GM12878 (cell line): Measurements from ENCODE around the gene GNLY.

Experiments
- CTCF ChIP-seq, 3 experiments: IDR thresholded peaks in 2 of 3; conservative IDR thresholded peaks in 1 of 3; 2 replicates each; pipeline ENCODE4 v1.5.1; 2011; ENCODE audit warnings: low read depth in 3 of 3, low read length in 3 of 3, mild to moderate bottlenecking in 3 of 3, control low read depth in 2 of 3, moderate library complexity in 2 of 3, inconsistent platforms in 1 of 3, mixed read lengths in 1 of 3; ENCODE audit not compliant: control insufficient read depth in 2 of 3, insufficient read depth in 1 of 3; ENCODE audit errors: extremely low read depth in 1 of 3
- MAX ChIP-seq: IDR thresholded peaks from 2 replicates; pipeline ENCODE4 v1.6.1; 2012; ENCODE audit warnings: low read depth, low read length, improper control_type of control experiment
- POLR2A ChIP-seq: IDR thresholded peaks from 2 replicates; pipeline ENCODE4 v1.6.1; 2011; ENCODE audit warnings: low read depth, mild to moderate bottlenecking, low read length
- SIN3A ChIP-seq: IDR thresholded peaks from 2 replicates; pipeline ENCODE4 v1.6.1; 2012; ENCODE audit warnings: low read depth, low read length, improper control_type of control experiment

- TF ChIP-seq CTCF (IDR thresholded peaks at IDR 0.05 in 2 of 3, conservative IDR thresholded peaks at IDR 0.05 in 1 of 3; ENCODE audit: control insufficient read depth in 2 of 3, extremely low read depth in 1 of 3, insufficient read depth in 1 of 3, low read depth in 3 of 3, low read length in 3 of 3) (no peak), POLR2A (no peak), SIN3A (no peak), MAX (no peak)
Measured at GRCh38 chr2:85678377-85678776, 15.8 kb upstream of the GNLY start.
